ENCODE measurements around the gene GABARAPL2.
"Not testable (repeated sequence)": the region's sequence is repeated elsewhere in the genome, so short reads cannot be mapped to it uniquely, and the experiment has no call there.

Gene GABARAPL2

DNA sequence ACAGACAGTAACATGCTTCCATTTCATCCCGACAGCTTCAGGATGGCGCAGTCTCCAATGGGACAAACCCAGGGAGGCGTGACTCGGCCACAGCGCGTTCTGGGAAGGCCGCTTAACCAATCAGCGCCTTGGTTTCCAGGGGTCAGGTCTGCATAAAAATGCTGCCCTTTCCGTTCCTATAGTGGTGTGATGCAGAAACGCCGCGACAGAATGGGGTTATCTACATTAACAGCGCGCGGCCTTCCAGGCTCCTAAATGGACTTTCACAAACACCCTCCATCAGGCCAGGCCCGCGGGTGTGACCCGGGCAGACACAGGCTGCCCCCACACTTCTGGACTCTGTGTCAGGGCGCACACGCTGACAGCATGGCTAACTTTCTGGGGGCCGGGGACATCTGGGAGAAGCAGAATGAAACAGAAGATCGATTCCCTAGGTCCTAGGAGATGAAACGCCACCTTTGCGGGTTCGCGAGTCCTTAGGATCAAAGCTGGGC, 10.9 kb upstream of the GABARAPL2 start:
- peak; percentile 45 for DNase-seq

DNA sequence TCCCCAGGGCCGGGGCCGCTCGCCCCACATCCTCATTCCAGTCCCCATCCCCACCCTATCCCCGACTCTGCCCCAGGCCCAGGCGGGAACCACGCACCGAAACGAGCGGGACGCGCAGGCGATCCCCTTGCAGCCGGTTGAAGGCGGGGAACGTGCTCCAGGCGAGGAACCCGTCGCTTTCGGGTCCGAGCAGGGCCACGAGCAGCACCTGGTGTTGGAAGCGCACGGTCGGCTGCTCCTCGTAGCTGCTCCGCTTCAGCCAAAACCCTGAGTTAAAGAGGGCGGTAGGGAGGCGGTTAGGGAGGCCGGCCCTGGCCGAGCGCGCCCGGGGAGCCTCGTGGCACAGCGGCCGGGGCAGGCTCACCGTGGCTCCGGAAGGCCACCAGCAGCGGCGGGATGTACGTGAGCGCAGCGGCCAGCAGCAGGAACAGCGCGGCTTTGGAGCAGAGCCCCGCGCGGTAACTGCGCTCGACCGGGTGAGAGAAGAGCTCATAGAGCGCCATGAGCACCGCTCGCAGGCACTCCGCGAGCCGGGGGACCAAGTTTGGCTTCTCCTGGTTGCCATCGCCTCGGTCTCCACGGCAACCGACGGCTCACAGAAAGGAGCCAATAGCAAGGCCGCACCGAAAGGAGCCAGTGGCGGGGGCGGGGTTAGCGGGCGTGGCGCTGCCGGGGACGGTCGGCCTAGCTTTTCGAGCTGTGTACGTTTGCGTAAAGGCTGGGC, 10.3 kb upstream of the GABARAPL2 start, which contains the start of gene TMEM231:
TMEM231 (minus strand) TSS at position 546 of the 724 bp plus-strand sequence; CDS start at position 503, 43 bp downstream.
- peak; percentile 98 for DNase-seq

DNA sequence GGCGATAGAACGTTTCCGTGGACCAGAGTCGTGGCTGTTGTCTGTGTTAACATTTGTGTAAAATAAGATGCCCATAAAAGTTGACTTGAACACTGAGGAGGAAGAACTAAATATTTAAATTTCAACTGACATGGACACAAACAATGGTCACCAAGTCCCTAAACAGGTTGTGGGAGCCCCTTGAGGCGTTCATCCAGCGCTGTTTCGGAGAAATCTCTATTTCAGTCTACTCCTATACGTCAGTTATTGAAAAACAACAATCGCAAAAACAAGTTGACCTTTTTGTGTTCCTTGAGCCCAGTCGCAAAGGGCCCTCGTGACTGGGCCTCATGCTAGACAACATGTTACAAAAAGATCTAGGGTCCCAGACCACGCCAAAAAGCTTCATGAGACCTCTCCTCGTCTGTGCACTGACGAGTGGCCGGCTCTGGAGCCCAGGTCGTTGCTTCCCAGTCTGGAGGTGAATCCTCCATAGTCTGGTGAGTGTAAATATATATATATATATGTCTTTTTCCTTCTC, 9.7 kb upstream of the GABARAPL2 start:
- DNase-seq: no peak

DNA sequence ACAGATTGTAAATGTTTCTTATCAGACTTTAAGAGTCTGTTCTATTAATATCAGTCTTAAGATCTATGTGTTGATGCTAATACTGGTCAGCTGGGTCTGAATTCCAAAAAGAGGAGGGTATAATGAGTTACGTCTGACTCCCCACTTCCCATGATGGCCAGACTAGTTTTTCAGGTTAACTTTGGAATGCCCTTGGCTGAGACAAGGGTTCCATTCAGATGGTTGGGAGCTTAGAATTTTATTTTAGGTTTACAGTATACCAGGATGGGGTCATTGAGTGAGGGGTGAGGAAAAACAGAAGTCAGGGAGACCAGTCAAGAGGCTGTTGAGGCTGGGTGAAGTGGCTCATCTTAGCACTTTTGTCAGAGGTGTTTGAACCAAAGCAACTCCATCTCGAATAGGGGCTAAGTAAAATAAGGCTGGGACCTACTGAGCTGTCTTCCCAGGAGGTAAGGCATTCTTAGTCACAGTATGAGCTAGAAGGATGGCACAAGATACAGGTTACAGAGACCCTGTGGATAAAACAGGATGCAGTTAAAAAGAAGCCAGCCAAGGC, 7.3 kb upstream of the GABARAPL2 start:
- no peak for DNase-seq

DNA sequence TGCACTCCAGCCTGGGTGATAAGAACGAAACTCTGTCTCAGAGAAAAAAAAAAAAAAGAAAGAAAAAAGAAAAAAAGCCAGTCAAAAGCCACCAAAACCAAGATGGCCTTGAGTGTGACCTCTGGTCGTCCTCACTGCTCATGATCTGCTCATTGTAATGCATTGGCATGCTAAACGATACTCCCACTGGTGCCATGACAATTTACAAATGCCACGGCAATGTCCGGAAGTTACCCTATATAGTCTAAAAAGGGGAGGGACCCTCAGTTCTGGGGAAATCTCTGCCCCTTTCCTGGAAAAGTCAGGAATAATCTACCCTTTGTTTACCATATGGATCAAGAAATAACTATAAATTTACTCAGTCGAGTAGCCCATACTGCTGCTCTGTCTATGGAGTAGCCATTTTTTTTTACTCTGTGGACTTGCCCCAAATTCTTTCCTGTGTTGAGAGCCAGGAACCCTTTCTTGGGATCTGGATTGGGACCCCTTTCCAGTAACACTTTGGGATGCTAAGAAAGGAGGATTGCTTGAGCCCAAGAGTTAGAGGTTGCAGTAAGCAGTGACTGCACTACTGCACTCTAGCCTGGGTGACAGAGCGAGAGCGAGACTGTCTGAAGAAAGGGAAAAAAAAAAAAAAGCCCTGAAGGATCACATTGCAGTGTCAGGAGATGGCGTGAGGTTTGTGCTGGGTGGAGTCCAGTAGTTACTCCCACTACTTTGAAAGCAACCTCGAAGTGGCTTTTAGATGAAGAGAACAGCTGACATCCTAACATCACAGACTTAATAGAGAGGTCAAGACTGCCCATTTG, 6.4 kb upstream of the GABARAPL2 start:
- DNase-seq: no peak

DNA sequence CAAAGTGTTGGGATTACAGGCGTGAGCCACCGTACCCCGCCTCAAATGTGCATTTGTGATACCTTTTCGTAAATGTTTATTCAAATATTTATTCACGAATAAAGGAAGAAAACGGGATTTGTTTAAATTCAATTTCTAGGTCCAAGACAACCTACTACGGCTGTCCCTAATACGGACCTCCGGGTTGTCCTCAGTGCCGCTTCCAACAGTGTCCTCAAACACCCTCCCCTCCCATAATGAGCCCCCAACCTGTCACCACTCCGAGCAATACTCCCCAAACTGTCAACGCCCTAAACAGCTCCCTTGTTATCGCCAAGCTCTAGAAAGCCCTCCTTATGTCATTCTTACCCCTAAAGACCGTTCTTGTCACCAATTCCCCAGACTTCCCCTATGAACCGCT, 539 bp upstream of the GABARAPL2 start:
- no peak for DNase-seq

DNA sequence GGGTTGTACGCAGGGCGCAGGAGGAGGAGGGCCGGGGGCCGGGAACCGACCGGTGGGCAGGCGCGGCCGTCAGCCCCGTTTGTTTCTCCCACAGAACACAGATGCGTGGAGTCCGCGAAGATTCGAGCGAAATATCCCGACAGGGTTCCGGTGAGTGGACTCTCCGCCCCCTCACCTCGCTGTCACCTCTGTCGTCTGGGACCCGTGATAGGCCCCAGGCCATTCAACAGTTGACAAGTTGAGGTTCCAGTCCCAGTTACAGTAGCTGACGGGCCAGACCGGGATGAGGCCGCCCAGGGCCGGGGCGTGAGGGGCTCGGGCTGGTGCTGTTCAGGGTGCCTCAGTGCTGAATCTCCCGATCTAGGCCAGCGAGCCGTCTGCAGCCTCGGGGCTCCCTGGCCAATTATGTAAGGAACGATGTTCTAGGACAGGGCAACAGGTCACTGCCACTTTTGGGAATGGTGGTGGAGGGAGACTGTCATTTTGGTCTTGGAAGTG, 628 bp downstream of the GABARAPL2 start:
- peak; percentile 41 for DNase-seq

DNA sequence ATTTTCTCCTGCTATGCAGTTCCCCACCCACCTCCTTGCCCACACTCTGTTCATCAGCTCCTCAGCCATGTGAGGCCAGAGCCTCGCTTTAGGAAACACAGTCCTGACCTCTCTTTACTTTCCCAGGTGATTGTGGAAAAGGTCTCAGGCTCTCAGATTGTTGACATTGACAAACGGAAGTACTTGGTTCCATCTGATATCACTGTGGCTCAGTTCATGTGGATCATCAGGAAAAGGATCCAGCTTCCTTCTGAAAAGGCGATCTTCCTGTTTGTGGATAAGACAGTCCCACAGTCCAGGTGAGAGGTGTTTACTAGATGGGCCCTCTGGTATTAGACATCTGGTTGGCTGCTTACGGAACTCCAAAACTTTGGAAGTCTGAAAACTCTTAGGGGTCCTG, 1.7 kb downstream of the GABARAPL2 start:
- DNase-seq: no peak

DNA sequence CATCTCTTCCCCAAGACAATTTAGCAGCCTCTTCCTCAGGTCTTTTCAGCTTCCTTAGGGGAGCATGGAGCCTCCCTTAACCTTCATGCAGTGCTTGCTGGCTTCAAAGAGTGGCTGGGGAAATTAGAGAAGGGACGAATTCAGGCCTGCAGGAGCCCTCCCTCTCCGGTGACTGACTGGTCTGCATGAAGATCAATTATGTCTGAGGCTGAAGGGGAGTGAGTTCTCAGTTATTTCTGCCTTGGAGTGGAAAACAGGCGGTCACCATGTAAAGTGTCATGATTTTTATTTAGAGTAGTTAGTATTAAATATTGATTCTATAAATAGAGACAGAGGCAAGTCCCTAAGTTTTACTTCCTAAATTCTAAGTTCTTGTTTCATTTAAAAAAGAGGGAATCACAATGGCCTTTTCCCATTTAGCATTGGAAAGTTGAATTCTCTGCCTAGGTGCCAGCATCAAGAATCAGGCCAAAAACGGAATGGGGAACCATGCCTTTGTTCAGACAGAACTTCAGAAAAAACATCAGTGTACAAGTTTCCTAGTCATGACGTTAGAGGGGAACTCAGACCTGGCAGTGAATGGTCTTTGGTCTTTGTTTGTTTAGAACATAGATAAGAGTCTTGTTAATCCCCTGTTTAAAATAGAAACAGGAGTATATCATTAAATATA, 4.4 kb downstream of the GABARAPL2 start:
- DNase-seq: no peak

DNA sequence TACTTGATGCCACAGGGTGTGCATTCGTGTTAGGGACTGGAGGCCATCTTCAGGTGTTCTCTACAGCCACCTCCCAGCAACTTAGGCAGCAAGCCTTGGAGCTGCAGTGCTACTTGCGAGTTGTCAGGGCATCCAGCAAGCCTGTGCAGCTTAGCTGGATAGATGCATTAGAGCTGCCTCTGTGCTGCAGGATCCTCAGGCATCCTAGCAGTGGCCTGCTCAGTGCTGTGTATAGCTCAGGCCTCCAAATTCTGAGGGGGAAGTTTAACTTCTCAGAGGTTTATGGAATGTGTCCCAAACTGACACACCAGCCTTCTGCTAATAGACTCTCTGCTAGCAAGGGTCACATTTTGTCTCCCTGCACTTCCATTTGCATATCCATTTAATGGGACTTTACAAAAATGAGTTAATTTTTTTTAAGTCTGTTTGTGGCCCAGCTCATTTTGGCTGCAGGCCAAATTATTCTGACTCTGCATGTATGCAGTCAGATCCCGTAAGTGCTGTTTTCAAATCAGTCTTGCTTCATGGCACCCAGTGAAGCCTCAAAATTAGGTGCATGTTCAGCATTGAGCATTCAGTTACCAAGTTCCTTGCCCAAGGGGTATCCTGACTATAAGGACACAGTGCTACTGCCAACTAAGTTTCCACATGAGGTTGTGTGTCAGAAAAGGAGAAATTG, 6.8 kb downstream of the GABARAPL2 start:
- no peak for DNase-seq

DNA sequence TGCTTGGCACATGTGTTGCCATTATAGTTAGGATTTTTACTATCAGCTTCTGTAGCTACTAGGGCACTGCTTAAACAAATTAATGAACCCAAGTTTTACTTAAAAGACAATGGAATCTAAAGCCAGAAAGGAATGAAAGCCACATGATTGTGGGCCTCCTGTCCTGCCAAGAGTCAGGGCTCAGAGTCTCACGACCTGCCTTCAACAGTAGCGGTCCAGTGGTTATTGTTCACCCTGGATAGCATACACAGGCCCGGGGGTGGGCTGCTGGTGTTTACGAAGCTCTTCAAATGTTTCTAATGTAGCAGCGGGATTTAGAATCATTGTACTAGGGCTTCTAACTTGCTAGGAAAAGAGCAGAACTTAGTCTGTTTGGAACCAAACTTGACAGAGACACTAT, 7.8 kb downstream of the GABARAPL2 start:
- DNase-seq: no peak

DNA sequence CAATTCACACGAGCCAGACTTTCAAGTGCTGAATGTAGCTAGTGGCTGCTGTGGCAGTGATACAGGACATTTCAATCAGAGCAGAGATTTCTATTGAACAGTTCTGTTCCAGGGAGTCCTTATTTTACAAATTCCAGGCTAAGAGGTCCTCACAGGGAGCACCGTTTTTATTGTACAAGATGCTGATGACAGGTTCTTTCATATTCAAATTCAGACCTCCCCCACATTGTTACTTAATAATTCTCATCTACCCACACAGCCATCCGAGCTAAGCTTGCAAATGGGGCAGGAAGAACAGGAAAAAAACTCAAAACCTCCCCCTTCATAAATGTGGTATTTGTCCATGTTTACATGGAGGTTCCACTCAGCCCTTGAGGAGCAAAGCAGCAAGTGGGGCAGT, 9.8 kb downstream of the GABARAPL2 start:
- no peak for DNase-seq

DNA sequence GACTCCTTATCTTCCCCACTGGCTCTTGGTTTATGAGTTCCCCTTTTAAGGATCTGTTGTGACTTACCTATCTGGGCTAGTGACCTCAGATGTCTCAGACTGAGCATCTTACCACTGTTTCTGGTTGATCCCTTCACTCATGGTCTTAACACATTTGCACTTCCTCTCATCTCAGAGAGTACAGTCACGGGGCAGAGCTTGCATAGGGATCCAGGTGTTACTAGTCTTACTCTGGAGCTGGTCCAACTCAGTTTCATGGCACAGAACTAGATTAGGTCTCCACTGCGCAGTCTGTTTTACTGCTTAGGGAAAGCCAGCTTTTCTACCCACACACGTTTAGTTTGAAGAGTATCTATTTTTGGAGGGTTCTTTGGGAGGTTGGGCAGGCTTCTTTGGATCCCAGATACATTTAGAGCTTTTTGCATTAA, 10.2 kb downstream of the GABARAPL2 start:
- no peak for DNase-seq

DNA sequence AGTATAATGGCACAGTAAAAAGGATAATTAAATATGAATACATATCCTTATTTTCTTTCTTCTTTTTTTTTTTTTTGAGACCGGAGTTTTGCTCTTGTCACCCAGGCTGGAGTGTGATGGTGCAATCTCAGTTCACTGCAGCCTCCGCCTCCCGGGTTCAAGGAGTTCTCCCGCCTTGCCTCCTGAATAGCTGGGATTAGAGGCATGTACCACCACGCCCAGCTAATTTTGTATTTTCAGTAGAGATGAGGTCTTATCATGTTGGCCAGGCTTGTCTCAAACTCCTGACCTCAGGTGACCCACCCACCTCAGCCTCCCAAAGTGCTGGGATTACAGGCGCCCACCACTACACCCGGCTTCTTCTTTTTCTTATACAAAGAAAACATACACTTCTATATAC, 12.0 kb downstream of the GABARAPL2 start:
- DNase-seq: no peak

DNA sequence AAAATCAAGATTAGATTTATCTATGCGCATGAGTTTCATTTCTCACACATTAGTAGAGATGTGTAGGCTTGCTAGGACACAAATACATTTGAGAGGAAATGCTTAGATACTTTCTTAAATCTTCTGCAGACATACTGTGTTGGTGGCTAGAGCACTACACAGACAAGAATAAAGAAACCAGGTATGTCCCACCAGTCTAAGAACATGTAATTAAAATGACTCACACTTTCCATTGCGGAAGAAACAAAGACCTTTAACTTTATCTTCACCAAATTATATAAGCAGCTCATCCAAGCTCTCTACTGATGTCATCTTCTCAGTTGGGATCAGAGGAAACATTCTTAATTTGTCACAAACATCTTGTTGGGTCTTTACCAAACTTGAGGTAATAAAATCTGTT, 12.5 kb downstream of the GABARAPL2 start:
- no peak for DNase-seq

DNA sequence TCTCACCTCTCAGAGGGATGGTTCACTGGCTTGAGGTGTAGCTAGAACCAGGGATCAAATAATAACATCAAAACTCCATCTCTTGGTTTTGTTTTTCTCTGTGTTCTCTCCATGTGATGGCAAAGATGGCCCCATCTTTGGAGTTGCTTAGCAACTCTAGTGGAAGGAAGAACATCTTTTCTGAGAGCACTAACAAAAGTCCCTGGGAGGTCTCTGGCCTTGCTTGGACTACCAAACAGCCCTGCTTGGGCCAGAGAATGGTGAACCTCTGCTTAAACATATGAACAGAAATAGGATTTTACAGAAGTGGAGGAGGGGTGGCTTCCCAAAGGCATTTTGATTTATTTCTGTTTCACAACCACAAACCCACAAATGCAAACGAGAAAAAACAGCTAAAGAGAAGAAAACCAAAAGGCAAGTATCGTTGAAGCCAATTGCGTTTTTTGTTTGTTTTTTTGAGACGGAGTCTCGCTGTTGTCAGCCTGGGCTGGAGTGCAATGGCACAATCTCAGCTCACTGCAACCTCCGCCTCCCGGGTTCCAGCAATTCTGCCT, 13.2 kb downstream of the GABARAPL2 start:
- DNase-seq: no peak

DNA sequence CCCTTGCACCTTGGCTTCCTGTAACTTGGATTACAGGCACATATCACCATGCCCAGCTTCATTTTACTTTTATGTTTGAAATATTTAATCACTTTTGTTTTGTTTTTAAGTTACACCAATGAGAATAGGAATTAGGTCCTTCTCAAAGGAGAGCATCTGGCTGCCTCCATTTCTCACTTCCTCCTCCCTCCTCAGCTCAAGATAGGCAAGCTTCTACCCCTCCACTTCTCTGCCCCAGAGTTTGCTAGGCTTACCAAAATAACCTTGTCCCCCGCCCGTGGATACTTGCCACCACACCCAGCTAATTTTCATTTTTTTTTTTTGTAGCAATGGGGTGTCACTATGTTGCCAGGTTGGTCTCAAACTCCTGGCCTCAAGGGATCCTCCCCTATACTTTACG, 17.9 kb downstream of the GABARAPL2 start:
- no peak for DNase-seq

DNA sequence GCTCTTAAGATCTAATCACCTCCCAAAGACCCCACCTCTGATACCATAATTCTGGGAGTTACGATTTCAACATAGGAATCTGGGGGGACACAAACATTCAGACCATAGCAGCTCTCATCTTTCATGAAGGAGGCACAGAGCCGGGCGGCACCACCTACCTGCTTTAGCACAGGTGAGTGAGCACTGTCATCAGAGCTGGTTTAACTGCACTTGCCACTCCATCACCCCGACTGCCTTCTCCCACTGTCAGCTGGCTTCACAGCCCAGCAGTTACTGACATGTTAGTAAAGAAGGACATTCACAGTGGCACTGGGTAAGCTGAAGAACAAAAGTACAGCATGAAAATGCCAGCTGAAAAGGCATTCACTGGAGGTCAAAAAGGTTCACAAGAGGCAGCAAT, 22.5 kb downstream of the GABARAPL2 start:
- no peak for DNase-seq

DNA sequence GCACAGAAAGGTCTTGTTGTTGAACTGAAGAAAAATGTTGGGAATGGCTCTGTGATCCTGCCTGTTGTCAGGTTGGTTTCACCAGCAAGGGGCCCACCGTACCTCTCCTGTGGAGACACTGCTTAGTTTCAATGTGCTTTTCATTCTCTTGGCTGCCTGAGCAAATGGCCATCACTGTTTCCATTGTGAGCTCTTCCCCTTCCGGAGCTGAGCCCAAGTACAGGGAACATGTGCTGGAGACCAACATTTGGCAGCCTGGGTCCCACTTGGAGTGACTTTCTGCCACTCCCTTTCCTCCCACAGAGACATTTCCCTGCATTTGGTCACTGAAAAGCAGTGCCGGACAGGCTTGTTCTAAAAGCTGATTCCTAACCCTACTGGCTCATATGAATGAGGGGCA, 23.1 kb downstream of the GABARAPL2 start:
- DNase-seq: no peak

DNA sequence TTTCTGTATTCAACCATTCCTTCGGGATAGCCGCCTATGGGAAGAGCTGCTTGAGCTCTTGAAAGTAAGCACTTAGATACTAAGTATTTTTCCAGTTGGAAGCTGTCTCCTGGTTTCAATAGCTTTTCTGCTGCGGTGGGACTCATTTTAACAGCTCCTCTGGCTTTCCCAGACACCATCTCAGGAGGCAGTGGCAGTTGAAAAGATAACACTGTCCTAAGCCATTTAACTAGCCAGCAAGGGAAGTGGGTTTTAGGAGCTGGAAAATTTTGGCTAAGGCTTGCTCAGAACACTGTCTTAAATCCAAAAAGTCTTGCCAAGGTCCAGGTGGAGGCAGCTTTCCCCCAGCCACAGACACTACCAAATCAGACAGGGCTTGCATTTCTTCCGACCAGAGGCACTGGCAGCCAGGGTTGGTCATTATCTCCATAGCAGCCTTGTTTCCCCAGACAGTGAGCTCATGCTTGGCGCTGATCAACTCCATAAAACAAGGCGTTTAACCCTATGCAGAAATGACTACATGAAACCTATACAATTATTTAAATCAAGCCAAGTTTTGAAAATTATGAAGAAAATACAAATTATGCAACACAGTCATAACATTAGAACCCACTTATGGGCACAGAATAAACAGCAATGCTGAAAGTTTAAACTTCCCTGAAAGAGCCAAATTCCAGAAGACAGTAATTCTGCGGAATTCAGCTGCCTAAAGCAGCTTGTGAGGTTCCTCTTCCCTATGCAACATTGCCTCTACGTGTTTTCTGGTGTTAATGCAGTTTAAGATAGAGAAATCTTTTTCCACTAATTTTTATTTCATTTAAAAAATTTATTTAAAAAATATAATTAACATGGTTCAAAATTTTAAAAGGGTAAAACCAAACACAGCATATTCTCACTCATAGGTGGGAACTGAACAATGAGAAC, 25.0 kb downstream of the GABARAPL2 start:
- DNase-seq: no peak

DNA sequence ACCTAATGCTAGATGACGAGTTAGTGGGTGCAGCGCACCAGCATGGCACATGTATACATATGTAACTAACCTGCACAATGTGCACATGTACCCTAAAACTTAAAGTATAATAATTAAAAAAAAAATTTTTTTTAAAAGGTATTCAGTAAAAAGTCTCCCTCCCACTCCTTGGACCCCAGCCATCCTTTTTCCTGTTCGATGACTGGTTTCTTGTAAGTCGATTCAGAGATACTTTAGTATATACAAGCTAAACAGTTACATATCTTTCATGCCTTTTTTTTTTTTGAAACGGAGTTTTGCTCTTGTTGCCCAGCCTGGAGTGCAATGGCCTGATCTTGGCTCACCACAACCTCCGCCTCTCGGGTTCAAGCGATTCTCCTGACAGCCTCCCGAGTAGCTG, 25.7 kb downstream of the GABARAPL2 start:
- not testable (repeated sequence) for DNase-seq

All from stimulated activated CD8-positive, alpha-beta memory T cell treated with anti-CD3 and anti-CD28 coated beads, Interleukin-4, amount 100 ng/mL, for 48 hours (primary cell).